Measurements from ENCODE around the gene SPTLC3. TPM values are rescaled to one million over a fixed set of nuclear protein-coding genes. Genes with fewer than 3 reads are reported as not detected.
"Not testable (repeated sequence)": the region's sequence is repeated elsewhere in the genome, so short reads cannot be mapped to it uniquely, and the experiment has no call there.

SPTLC3 gene
- 1.3 TPM for polyA plus RNA-seq (2013, experiment 1 of 2; ENCODE audit: insufficient read length)
- polyA plus RNA-seq (2013, experiment 2 of 2; ENCODE audit: insufficient read length) = 2.0 TPM

DNA sequence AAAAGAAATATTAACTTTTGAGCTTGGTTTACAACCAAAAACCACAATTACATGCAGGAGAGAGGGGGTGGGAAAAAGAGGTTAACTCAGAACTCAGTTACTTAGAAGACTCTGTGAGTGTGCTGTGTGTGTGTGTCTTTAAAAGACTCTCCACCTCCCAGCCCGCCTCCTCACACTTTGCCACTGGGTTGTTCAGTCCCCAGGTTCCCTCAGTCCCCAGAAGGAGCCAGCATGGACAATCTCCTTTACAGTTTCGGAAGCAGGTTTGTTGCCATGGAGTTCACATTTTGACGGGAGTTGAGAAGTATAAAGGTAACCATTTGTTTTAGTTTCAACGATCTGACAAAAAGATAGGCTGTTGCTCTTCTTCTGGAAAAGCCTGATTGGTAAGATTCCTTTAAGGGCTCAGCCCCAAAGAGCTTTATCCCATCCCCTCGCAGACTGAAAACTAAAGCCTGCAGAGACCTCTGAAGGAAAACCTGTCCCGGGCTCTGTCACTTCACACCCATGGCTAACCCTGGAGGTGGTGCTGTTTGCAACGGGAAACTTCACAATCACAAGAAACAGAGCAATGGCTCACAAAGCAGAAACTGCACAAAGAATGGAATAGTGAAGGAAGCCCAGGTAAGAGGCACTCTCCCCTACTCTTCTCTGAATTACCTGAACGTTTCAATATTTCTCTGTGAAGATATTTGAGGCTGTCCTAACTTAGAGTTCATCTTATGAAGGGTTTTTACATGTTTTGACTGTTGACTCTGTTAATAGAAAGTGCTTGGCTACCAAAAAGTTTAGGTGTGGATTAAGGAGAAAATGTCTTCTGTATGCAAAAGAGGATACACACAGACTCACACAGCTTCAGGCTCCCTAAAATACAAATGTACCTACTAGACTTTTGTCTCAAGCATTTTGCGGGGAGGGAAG is at the start of gene SPTLC3:
Gene SPTLC3 (plus strand): TSS at position 212 of the 921 bp plus-strand sequence. CDS start 296 bp downstream, at position 508.
- peak; percentile 15 for DNase-seq

DNA sequence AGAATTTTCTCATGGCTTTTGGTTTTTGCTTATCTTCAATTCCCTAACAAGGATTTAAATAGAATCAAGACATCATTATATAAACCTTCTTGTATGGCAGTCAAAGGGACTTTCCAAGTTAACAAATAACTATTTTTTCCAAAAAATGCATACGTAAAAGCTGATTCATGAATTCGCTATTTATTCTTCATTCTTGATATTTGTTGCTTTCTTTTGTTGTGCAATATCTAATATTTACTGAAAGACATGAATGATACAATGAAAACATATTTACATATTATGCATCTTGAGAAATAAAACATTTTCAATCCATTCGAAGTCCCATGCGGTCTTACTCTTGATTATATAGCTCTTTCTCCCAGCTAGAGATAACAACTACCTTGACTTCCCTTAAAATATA is 47.0 kb upstream of the SPTLC3 start:
- DNase-seq = no peak

DNA sequence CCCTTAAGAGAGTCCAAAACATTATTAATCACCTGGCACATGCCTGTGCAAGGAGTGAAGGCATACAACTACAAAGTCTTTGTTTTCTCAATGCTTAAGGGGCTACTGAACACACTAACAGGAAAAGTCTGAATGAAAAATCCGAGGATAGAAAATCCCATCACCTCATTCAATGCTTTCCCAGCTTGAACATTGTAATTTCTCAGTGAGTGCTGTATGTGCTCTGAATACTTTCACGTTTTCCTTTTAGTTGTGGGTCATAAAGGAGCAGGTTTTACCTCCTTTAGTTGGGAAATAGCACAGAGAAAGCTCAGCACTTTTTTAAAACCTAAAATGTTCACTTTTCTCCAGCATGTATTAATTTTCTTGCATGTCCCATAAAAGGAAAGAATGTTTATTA is 45.9 kb upstream of the SPTLC3 start:
- no peak for DNase-seq

DNA sequence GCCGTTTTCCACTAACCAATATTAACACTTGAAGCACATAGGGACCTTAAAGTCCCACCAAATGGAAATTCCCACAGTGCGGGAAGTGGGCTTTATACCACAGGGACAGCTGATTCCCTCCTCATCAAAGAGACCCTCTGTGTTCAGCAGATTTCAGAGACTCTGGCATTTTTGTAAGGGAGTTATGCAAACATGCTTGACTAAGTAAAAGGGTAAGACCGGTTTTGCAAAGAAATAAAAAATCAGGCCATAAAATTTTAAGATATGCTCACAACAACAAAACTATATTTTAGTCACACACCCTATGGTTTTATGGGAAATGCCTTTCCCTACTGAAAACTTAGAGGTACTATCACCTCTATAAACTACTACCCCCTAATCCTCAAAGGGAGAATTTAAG is 45.4 kb upstream of the SPTLC3 start:
- no peak for DNase-seq

DNA sequence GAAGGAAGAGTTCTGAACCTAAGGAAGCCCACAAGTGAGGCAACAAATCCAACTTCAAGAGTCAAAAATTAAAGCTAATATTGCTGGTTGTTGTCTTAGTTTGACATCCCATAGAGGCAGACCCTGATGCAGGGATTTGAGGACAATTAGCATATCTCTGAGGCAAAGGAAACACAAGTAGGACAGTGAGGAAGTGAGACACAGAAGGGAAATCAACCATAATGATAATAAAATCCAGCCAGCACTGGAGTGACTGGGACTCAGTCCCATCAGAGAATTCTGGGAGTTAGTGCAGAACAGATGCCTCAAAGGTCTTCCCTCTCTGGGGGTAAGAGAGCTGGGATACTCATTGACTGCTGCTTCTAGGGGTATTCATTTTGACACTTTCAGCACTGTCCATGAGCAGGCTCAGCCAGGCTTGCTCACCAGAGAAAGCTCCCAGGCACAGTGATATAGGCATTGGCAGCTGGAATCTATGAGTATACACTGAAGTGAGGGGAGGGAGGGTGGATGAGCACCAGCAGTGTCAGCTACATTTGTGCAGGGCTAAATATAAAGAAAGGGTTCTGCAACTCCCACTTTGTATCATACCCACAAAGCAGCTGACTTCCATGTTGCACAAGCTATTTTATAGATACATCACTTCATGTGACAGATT is 43.4 kb upstream of the SPTLC3 start:
- peak; percentile 2 for DNase-seq

DNA sequence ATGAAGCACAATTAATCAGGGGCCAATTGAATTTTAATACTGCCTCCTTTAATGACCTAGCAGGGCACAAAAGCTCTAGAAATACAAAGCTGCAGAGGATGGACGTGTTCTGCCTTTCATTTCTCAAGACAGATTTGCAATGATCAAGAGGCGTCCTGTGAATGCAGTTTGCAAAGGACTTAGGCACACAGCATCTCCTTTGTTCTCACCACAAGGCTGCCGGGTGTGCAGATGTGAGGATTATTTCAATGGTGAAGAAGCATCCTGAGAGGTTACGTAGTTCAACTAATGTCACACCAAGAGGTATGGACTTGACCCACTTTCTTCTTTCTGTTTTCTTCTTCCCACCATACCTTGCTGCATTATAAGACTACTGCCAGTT is 42.9 kb upstream of the SPTLC3 start:
- DNase-seq = no peak

DNA sequence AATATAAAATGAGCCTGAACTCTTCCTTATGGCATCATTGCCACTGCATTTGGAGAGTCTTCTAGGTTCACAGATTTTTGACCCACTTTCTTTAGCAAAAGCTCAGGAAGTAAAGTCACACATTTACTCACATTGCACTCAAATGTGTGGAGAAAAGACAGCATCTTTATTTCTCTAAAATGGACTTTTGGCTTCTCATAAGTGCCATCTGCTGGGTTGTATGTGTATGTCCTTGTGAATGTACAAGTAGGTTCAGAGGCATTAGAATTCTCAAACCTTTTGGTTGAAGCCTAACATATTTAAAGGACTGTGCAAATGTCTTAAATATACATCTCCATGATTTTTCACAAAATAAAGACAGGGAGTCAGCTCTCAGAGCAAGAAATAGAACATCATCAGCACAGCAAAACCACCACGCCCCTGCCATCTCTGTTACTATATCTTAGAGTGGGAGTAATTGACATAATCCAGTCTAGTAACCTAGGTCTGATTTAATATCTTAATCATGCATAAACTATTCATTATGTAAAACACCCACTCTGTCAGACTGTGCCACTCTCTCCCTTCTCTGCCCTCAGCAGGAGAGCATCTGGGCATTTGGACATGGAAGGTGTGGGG is 42.2 kb upstream of the SPTLC3 start:
- peak; percentile 52 for DNase-seq

DNA sequence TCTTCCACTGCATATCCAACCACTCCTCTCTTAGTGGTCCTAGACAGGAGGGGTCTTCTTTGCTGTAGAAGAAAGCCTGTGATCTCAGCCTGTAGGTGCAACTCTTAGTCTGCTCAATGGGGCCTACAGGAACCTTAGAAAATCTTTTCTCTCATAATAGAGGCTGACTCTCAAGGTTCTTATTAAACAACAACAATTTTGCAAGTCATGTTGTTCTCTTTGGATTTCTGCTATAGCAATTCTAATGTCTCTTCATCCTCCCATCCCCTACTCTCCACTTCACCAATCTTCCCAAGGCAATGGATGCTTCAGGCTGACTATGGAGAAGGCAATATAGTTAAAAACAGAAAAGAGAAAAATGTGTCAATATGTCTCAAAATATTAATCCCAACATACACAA is 40.8 kb upstream of the SPTLC3 start:
- DNase-seq = no peak

DNA sequence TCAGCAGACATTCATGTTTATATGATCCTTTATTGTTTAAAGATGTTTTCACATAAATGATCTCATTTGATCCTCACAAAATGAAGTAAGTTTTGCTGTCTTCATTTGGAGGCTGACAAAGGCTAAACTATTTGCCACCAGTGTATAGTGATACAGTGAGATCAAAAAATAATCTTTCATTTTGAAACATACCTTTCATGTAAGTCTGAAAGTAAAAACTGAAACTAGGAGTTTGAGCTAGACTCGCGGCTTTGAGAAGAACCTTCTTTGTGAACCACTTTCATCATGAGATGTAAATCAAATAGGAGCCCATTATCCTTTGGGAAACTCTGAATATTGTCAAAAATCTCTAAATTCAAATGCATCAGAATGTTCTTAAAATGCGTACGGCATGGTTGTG is 40.3 kb upstream of the SPTLC3 start:
- no peak for DNase-seq

DNA sequence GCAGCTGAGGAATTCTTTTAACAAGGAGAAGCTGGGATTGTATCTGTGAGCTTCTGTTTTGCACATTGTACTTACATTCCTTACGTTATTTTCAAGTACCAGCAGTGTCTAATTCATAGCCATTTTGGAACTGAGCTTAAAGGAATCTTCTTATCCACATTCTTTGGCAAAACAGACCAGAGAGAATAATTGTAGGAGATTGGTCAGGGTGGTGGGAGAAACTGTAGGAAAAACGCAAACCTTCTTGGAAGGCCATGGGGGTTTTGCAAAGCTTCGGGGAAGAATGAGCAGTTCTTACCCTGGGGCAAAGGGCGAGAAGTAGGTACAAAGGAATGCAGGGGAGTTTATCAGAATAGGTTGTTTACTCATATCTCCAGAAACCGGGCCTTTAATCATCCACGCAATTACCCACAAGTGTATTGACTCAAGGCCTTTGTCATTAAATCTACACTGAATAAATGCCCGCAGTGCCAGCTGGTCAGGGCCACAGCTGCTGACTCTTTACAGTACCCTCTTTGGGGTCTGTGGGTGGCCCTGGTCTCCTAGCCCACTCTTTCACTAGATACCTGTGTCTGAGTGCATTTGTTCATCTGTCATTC is 39.6 kb upstream of the SPTLC3 start:
- peak; percentile 16 for DNase-seq

DNA sequence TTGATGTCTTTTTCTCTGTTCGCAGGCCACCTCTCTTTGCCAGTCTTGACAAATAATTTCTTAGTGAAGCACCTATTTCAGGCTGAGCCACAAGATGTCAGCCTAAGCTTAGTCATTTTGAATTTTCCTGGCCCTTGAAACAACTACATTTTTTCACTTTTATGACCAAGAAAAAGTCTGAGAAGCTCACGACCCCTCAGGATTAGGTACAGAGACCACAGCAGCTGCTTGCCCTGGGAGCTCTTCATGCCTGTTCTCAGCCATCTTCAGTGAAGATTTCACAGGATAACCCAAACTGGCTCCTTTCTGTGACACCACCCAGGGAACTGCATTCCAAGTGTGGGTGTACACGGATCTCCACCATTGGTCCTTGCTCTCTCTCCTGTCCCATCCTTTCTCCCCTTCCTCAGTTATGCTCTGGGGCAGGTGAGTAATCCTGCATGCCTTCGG is 38.4 kb upstream of the SPTLC3 start:
- peak; percentile 49 for DNase-seq

DNA sequence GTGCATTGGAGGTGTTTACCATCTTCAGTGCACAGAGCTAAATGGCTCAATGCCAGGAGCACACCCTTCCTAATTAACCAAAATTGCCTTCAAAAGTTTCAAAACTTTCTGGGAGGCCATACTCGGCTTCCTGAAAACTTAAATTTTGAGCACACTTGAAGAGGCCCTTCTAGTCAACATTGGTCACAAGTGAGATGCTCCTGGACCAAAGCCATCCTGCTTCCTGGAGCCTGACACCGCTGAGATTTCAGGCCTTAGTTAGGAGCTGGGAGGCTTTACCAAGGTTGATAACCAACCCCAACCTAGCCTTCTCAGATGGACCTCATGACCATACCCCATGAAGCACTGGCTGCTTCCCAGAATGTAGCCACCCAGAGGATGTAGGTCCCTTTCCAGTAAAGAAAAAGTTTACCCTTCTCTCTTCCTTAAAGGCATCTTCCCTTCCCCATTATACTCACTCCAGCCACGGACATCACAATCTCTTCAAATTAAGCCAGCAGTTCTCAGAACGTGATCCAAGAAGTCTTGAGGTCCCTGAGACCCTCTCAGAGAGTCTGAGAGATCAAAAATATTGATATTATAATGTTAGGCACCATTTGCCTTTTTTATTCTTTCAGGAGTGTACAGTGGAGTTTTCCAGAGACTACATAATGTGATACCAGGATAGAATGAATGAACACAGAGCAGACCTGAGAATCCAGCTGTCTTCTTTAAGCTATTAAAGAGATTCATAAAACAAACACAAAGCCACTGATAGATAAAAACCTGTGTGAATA is 32.8 kb upstream of the SPTLC3 start:
- DNase-seq = no peak

DNA sequence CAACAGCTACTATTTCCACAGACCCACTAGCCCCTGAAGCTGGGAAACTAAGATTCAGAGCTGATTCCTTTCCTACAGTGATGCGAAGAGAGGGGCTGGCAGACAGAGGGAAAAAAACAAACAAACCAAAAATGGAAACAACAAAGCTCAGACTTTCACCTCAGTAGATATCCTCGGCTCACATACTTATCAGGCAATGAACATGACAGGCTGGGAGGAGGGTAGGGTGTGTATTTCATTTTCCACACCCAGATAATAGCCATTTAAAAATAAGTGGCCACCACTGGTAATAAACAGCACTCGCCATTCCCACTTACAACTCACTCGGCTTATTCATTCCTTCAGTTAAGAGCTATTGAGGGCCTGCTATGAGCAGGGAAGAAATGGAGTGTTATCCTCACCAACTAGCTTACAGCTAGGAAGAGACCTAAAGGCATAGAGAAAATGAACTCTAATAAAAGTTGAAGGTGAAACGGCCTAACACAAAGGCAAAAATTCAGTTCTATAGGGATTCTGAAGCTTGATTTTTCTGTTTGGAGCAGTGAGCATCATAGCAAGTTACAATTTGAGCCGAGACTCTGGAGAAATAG is 32.0 kb upstream of the SPTLC3 start:
- no peak for DNase-seq

DNA sequence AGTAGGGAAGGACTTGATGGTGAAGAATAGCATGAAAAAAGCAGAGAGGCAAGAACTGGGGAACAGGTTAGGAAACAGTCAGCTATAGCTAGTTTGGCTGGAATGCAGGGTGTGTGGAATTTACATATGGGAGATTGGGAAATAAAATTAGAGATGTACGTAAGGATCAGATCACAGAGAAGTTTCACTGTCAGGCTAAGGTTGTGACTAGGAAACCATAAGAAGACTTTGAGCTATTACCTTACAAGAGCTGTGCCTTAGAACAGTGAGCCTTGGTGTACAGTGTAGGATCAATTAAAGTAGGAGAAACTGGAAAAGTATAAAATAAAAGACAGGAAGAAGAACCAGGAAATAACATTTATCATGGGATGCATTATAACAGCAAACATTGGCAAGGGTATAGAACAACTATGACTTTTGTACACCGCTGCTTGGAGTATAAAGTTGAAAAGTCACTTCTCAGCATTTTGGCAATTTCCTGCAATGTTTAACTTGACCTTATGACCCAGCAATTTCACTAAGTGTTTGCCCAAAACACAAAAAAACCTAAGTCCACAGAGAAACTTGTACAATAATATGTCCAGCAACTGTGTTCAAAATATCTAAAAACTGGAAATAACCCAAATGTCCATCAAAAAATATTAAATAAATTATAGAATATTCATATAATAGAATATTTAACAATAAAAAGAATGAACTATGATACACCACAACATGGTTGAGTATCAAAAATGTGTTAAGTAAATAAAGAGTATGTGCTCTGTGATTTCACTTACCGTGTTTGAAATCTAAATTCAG is 31.2 kb upstream of the SPTLC3 start:
- DNase-seq = no peak

DNA sequence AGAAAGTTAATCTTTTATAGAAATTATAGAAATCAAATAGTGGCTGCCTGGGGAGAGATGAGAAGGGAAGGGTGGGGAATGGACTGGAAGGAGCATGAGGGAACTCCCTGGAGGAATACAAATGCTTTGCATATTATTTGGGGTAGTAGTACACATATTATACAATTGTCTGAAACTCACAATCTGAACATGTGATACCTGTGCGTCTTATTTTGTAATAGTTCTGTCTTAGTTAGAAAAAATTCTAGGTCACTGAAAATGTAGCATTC is 30.7 kb upstream of the SPTLC3 start:
- DNase-seq = no peak

DNA sequence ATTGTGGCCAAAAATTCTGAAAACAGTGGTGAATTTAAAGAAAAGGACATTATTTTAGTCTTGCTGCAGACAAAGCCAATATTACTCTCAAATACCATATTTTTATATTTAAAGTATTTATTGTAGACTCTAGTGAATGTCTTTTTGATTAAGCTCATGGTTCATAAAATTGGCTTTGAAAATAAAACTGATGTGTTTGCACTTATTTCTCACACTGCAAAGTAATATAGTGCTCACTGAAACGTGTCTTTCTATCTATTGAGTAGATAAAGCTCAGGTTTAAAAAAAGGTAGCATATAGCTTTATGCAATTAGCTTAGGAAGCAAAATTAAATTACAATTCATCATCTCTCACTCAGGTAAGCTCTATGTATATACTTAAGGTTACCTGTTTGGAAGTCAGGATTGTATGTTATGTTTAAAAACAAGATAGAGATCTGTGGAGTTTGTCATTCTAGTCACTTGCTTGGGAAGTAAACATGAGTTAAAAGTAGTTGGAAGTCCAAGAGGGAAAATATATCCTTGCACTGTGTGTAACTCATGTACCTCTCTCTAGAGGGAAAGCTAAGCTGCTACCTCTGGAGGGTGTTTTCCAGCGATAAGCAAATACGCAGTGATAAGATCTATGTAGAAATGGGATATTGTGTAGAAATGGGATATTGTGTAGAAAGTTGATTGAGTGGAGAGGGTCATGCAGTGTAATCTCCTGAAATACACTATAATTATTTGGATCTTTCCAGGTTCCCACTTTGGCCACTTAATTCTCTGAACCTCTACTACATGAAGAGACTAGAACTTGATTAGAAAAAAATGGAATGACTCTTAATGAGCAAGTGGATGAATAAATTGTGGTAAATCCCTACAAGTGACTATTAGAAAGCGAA is 29.9 kb upstream of the SPTLC3 start:
- DNase-seq = no peak

DNA sequence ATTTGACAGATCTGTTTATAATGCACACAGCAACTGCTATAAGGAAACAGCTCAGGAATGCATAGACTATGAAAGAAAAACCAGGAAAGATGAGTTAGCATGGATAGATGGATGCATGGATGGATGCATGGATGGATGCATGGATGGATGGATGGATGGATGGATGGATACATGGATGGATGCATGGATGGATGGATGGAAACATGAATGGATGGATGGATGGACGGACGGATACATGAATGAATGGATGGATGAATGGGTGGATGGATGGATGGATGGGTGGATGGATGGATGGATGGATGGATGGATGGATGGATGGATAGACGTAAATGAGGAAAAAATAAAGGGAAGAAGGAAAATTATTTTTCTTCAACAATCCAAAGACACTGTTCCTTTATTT is 29.1 kb upstream of the SPTLC3 start:
- DNase-seq = not testable (repeated sequence)

DNA sequence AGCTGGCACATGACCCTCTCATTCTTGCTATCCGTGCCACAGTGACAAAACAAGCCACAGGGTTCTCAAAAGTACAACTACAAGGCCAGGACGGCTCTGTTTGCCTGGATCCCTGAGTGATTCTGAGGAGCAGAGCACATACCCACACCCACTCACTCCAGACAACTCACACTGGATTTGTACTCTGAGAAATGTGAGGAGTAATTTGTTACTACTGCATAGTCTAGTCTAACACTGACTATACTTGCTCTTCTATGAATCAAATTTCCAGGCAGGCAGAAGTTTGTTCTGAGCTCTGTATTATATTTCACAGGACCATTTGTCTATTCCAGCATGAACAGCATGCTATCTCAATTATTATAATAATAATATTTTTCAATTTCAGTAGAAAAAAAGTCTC is 26.7 kb upstream of the SPTLC3 start:
- DNase-seq = no peak

DNA sequence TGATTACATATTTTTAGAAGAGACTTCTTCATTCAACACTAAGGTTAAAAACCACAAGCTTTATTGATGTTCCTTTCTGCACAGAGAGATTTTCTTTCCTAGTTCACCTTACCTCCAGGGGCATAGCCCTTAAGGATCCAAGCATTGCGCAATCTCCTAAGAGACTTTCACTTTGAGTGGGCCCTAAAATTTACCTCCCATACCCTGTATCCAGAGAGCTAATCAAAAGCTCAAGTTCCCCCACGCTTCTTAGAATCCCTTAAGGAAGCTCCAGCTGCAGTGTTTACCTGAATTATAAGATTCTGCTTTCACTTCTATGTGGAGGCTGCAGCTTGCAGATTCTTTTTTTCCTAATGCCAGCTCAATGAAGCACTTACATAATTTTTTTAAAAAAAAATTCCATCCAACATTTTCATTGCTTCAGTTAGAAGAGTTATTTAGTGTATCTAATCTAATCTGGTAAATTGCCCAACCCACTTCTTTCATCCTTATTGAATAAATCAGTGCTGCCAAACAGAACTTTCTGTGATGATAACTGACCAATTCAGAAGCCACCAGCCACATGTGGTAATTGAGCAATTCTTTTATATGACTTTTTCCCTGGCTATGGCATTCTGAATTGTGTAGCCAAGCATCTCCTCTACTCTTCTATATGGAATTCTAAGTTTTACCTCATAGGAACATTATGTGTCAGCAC is 24.6 kb upstream of the SPTLC3 start:
- no peak for DNase-seq
